ENCODE results near the gene SLC35E4.
"Not testable (repeated sequence)": the region's sequence is repeated elsewhere in the genome, so short reads cannot be mapped to it uniquely, and the experiment has no call there.

Gene SLC35E4

GRCh38 chr22:30631469-30631868, 4.1 kb upstream of the SLC35E4 start:
- not testable (repeated sequence) for H3K27ac Mint-ChIP-seq, ATAC-seq, H3K4me3 Mint-ChIP-seq, DNase-seq, H3K27me3 Mint-ChIP-seq, H3K9me3 Mint-ChIP-seq
- H3K4me1 Mint-ChIP-seq: peaks cover 17% of the 10 kb centered on the region

- H3K27ac Mint-ChIP-seq: peak overlapping the region; percentile 70 to 89
- DNase-seq: peak; percentile 89 to 90
- peak; percentile 83 for ATAC-seq
- peaks cover 36% of the 10 kb centered on the region for H3K4me1 Mint-ChIP-seq
- no peaks in the 10 kb centered on the region for H3K9me3 Mint-ChIP-seq
- no peaks in the 10 kb centered on the region for H3K27me3 Mint-ChIP-seq
- peak overlapping the region; percentile 85 to 91 for H3K4me3 Mint-ChIP-seq
These were observed 929 bp upstream of the SLC35E4 start for GRCh38 chr22:30634471-30635233.

- Mint-ChIP-seq H3K27ac (peak overlapping the region; percentile 33 to 91), H3K4me3 (peak overlapping the region; percentile 85 to 91), H3K9me3 (no peaks in the 10 kb centered on the region), H3K27me3 (no peaks in the 10 kb centered on the region), H3K4me1 (peaks cover 36% of the 10 kb centered on the region)
- ATAC-seq: no peak
- DNase-seq: peak; percentile 30 to 37
These were observed 871 bp downstream of the SLC35E4 start for GRCh38 chr22:30636226-30637077.

- peak overlapping the region; percentile 65 to 91 for H3K4me3 Mint-ChIP-seq
These were observed 2.1 kb downstream of the SLC35E4 start for GRCh38 chr22:30637701-30638114.

GRCh38 chr22:30640361-30640760, 4.8 kb downstream of the SLC35E4 start:
- H3K4me3 Mint-ChIP-seq: no peak overlapping the region
- H3K27me3 Mint-ChIP-seq: no peaks in the 10 kb centered on the region
- no peak overlapping the region for H3K27ac Mint-ChIP-seq

More at GRCh38 chr22:30637701-30638114, 2.1 kb downstream of the SLC35E4 start:
- Mint-ChIP-seq H3K27ac (peak overlapping the region in 1 of 2 donors; percentile 9), H3K27me3 (no peaks in the 10 kb centered on the region), H3K9me3 (no peaks in the 10 kb centered on the region), H3K4me1 (peaks cover 42% of the 10 kb centered on the region)
- no peak for DNase-seq
- no peak for ATAC-seq

GRCh38 chr22:30640839-30641430, 5.4 kb downstream of the SLC35E4 start:
- peaks cover 53% of the 10 kb centered on the region for H3K4me1 Mint-ChIP-seq
- no peaks in the 10 kb centered on the region for H3K9me3 Mint-ChIP-seq
- no peaks in the 10 kb centered on the region for H3K27me3 Mint-ChIP-seq
- DNase-seq: no peak
- no peak for ATAC-seq
- H3K27ac Mint-ChIP-seq: no peak overlapping the region
- no peak overlapping the region for H3K4me3 Mint-ChIP-seq

More at GRCh38 chr22:30640361-30640760, 4.8 kb downstream of the SLC35E4 start:
- ATAC-seq: no peak
- peaks cover 55% of the 10 kb centered on the region for H3K4me1 Mint-ChIP-seq
- DNase-seq: no peak
- no peaks in the 10 kb centered on the region for H3K9me3 Mint-ChIP-seq

- ATAC-seq (peak; percentile 2), DNase-seq (no peak)
- Mint-ChIP-seq H3K4me3 (peak overlapping the region; percentile 27 to 45), H3K4me1 (peaks cover 39% of the 10 kb centered on the region), H3K27me3 (no peaks in the 10 kb centered on the region), H3K9me3 (no peaks in the 10 kb centered on the region), H3K27ac (peak overlapping the region; percentile 87)
These were observed 7.7 kb downstream of the SLC35E4 start for GRCh38 chr22:30643055-30643875.

GRCh38 chr22:30646518-30647160, 11.1 kb downstream of the SLC35E4 start:
- H3K27me3 Mint-ChIP-seq: no peaks in the 10 kb centered on the region
- H3K9me3 Mint-ChIP-seq: no peaks in the 10 kb centered on the region
- no peak for ATAC-seq
- no peak for DNase-seq
- peaks cover 62% of the 10 kb centered on the region for H3K4me1 Mint-ChIP-seq
- no peak overlapping the region for H3K4me3 Mint-ChIP-seq
- no peak overlapping the region for H3K27ac Mint-ChIP-seq

GRCh38 chr22:30647536-30647935, 12.0 kb downstream of the SLC35E4 start:
- no peaks in the 10 kb centered on the region for H3K9me3 Mint-ChIP-seq
- no peak overlapping the region for H3K27ac Mint-ChIP-seq
- ATAC-seq: no peak
- peaks cover 65% of the 10 kb centered on the region for H3K4me1 Mint-ChIP-seq
- no peak overlapping the region for H3K4me3 Mint-ChIP-seq
- H3K27me3 Mint-ChIP-seq: no peaks in the 10 kb centered on the region
- no peak for DNase-seq

GRCh38 chr22:30648825-30649224, 13.2 kb downstream of the SLC35E4 start:
- no peak for DNase-seq
- Mint-ChIP-seq H3K27ac (peak overlapping the region; percentile 92 to 94), H3K4me1 (peaks cover 60% of the 10 kb centered on the region), H3K4me3 (peak overlapping the region in 1 of 2 donors; percentile 10), H3K9me3 (no peaks in the 10 kb centered on the region), H3K27me3 (no peaks in the 10 kb centered on the region)
- no peak for ATAC-seq

GRCh38 chr22:30649430-30650007, 13.9 kb downstream of the SLC35E4 start:
- ATAC-seq: peak; percentile 99
- peak; percentile 70 to 83 for DNase-seq
- Mint-ChIP-seq H3K4me1 (peaks cover 54% of the 10 kb centered on the region), H3K27me3 (no peaks in the 10 kb centered on the region), H3K27ac (peak overlapping the region; percentile 92 to 94), H3K9me3 (no peaks in the 10 kb centered on the region), H3K4me3 (peak overlapping the region; percentile 10 to 39)

- peak overlapping the region in 1 of 2 donors; percentile 71 for H3K27ac Mint-ChIP-seq
- ATAC-seq (no peak), DNase-seq (no peak)
- H3K4me1 Mint-ChIP-seq: peaks cover 48% of the 10 kb centered on the region
- no peaks in the 10 kb centered on the region for H3K27me3 Mint-ChIP-seq
- no peak overlapping the region for H3K4me3 Mint-ChIP-seq
- no peaks in the 10 kb centered on the region for H3K9me3 Mint-ChIP-seq
These were observed 15.0 kb downstream of the SLC35E4 start for GRCh38 chr22:30650508-30651116.

GRCh38 chr22:30652852-30653251, 17.3 kb downstream of the SLC35E4 start:
- DNase-seq (no peak), ATAC-seq (no peak)
- H3K27ac Mint-ChIP-seq: no peak overlapping the region
- H3K27me3 Mint-ChIP-seq: no peaks in the 10 kb centered on the region
- H3K4me3 Mint-ChIP-seq: no peak overlapping the region
- H3K4me1 Mint-ChIP-seq: peaks cover 48% of the 10 kb centered on the region
- H3K9me3 Mint-ChIP-seq: no peaks in the 10 kb centered on the region

- DNase-seq: no peak
- Mint-ChIP-seq H3K27ac (peak overlapping the region in 1 of 2 donors; percentile 43), H3K4me3 (no peak overlapping the region), H3K4me1 (peaks cover 33% of the 10 kb centered on the region), H3K9me3 (no peaks in the 10 kb centered on the region), H3K27me3 (no peaks in the 10 kb centered on the region)
- no peak for ATAC-seq
These were observed 18.8 kb downstream of the SLC35E4 start for GRCh38 chr22:30654361-30654760.

All from stimulated activated naive CD8-positive, alpha-beta T cell treated with anti-CD3 and anti-CD28 coated beads, Interleukin-15, amount 100 ng/mL, for 72 hours (primary cell).